AG10803 (cell line): ENCODE data around the gene CHD2.

Source experiments
- DNase-seq: peaks from one replicate; pipeline ENCODE4 v3.0.0; 2010; ENCODE audit warnings: low read depth
- H3K4me3 ChIP-seq: 2 replicates; pipeline ENCODE4 v1.5.1; 2011; ENCODE audit warnings: mild to moderate bottlenecking, low read length, control low read depth
- TF ChIP-seq, protein P1 (sequence below): conservative IDR thresholded peaks from 2 replicates; pipeline ENCODE4 v1.5.1; 2011; ENCODE audit warnings: mild to moderate bottlenecking, low read length, control low read depth, inconsistent platforms

Gene CHD2

DNA sequence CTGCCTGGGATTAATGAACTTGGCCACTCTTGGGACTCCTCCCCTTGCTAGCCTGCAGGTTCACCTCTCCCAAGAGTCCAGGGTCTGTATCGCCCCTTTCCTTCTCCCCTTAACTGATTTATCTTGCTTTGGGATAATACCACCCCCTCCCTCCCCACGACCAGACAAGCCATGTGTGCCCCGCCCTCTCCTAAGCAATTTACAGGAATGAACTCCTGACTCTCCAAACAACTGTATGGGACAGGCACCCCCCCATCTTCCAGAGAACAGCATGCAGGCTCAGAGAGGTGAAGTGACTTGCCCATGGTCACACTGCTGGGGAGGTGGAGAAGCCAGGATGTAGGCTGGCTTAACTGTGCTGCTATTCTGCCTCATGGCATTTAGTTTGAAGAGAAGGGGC, 142.1 kb downstream of the CHD2 start:
- TF ChIP-seq, protein P1, sequence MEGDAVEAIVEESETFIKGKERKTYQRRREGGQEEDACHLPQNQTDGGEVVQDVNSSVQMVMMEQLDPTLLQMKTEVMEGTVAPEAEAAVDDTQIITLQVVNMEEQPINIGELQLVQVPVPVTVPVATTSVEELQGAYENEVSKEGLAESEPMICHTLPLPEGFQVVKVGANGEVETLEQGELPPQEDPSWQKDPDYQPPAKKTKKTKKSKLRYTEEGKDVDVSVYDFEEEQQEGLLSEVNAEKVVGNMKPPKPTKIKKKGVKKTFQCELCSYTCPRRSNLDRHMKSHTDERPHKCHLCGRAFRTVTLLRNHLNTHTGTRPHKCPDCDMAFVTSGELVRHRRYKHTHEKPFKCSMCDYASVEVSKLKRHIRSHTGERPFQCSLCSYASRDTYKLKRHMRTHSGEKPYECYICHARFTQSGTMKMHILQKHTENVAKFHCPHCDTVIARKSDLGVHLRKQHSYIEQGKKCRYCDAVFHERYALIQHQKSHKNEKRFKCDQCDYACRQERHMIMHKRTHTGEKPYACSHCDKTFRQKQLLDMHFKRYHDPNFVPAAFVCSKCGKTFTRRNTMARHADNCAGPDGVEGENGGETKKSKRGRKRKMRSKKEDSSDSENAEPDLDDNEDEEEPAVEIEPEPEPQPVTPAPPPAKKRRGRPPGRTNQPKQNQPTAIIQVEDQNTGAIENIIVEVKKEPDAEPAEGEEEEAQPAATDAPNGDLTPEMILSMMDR, result no peak
- no peak overlapping the region for H3K4me3 ChIP-seq
- DNase-seq, result no peak

DNA sequence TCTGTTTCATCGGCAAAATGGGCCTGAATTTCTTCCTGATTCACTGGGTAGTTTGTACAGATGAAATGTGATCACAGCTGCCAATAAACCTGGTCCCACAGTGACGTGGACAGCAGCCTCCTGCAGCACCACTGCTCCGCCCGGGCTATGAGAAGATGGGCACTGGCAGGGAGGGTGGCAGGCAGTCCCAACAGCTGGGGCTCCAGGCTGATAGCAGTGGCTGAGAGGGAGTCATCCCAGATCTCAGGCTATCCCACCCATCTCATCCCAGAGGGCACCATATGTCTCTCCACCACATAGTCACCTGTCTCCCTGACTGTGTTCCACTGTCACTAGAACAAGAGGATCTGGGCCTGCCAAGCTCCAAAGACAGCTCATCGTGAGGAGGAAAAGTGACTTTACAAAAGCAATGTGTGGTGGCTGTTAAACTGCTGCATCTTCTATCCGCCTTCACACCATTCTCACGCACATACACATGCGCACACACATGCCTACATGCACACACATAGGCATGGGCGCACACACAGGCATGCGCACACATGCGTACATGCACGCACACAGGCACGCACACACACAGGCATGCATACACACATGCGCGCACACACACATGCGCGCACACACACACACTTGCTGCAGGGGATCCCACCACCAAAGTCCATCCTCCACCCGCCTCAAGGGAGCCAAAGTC, 142.7 kb downstream of the CHD2 start:
- no peak overlapping the region for H3K4me3 ChIP-seq
- no peak for DNase-seq
- TF ChIP-seq, protein P1, result no peak

DNA sequence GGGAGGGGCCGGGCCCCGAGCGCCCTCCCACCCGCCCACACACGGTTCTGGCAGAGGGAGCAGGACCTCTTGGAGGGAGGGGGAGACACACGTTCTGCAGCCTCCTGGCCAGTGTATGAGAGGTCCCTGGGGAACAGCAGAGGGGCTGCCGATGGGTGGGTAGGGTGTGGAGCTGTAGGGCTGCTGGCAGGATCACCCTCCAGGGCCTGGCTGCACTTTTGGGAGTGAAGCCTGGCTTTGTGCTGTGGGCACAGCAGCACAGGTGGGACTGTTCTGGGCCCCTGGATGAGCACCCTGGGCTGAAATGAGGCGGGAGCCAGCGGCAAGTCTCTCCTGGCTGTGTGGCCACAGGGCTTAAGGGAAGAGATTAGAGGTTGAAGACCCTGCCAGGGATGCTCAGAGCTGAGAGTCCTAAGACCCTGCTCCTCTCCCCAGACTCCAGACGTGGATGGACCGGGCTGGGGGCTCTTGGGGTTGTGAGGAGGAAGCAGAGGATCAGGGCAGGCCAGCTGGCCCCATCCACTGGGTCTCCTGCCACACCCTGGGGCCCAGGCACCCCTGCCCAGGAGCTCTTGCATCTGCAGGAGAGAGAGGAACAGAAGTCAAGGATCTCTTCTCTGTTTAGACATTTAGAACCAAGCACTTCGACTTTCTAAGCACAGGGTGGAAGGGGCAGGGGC, 143.6 kb downstream of the CHD2 start:
- no peak for DNase-seq
- no peak overlapping the region for H3K4me3 ChIP-seq
- TF ChIP-seq, protein P1, result no peak

DNA sequence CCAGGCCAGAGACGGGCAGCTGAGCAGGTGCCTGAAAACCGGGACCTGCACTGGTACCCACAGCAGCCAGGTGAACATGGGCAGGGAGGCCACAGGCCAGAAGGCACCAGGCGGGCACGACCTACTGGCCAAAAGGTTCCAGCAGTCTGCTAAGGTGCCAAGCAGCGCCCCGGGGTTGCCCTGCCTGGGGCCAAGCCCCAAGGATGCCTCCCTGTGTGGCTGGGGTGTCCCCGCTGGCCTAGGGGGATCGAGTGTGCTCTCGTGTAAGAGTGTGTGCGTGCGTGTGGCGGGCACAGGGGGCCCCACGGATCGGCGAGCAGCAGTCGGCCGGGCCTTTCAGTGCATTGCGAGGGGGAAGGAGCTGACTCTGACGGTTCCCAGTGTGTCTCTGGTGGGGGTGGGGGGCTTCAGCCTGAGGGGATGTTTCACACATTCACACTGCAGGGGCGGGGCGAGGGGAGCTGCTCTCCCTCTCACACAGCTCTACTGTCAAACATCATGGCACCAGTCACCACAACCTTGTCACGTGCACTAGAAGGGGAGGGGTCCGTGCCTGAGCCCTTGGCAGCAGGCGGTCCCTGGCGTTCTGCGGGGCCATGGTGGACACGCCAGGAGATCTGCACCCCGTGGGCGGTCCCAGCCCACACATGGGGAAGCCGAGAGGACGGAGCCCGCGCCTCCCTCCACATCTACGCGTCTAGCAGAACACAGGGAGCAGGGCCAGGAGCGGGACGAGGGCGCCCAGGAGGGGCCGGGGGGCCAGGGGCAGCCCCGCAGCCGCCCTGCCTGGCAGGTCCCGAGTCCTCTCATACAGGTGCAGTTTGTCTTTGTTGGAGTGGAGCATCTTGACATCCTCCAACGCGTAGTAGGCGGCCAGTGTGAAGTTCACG, 144.4 kb downstream of the CHD2 start:
- H3K4me3 ChIP-seq, result no peak overlapping the region
- TF ChIP-seq, protein P1, result no peak
- DNase-seq, result no peak

DNA sequence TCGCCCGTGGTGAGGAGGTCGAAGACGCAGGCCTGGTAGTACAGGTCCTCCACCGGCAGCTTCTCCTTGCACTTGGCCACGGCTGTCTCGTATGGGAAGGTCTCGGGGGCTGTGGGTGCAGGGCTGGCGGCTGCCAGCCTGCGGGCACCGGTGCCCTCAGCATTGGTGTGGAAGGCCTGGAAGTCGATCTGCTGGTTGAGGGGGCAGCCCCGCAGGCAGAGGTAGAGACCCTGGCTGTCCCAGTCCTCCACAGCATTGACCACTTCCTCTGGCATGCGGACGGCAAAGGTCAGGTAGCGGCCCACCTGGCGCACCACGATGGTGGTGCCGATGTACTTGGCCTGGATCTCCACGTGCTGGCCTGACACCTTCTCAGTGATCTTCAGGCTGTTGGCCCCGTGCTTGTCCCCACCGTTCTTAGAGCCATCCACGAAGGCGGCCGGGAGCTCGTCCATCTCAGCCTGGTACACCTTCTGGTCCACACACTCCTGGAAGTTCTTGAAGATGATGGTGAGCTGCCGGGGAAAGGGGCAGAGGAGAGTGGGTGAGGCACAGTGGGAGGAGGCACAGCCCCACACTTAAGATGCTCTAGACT, 145.2 kb downstream of the CHD2 start:
- DNase-seq, result no peak
- TF ChIP-seq, protein P1, result no peak
- H3K4me3 ChIP-seq, result no peak overlapping the region

DNA sequence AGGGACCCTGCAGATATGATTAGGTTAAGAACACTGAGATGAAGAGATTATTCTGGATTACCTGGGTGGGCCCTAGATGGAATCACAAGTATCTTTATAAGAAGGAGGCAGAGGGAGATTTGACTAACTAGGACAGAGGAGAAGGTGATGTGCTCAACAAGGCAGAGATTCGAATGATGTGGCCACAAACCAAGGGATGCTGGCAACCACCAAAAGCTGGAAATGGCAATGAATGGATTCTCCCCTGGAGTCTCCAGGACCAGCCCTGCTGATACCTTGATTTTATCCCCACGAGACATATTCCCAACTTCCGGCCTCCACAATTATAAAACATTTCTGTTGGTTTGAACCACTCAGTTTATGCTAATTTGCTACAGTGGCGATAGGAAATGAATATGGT, 146.0 kb downstream of the CHD2 start:
- TF ChIP-seq, protein P1, result no peak
- DNase-seq, result no peak

More for the DNA sequence above, 146.0 kb downstream of the CHD2 start:
- H3K4me3 ChIP-seq, result no peak overlapping the region
